ENCODE data around the gene SLC45A1. TPM values are rescaled to one million over a fixed set of nuclear protein-coding genes. Genes with fewer than 3 reads are reported as not detected.
A peak's percentile ranks its signal among the peaks of the same experiment; 100 is the strongest.

Gene SLC45A1
- total RNA-seq, 1 experiment from 2014 or later = 0.41 TPM

- no peak overlapping the region for H3K4me3 ChIP-seq (ENCODE audit: low read depth, low read length)
- Mint-ChIP-seq H3K4me3 (ENCODE audit: unreplicated experiment) (no peak overlapping the region), H3K9me3 (ENCODE audit: unreplicated experiment) (no peaks in the 10 kb centered on the region), H3K27me3 (ENCODE audit: insufficient read depth, unreplicated experiment) (no peaks in the 10 kb centered on the region), H3K36me3 (ENCODE audit: insufficient read depth, unreplicated experiment) (peaks cover 62% of the 10 kb centered on the region), H3K27ac (ENCODE audit: unreplicated experiment) (no peak overlapping the region), H3K4me1 (ENCODE audit: low read depth, unreplicated experiment) (no peaks in the 10 kb centered on the region)
- intact Hi-C loops (cut with micrococcal nuclease; ENCODE audit: unreplicated experiment) = no loop called here
- TF ChIP-seq CTCF (IDR thresholded peaks at IDR 0.05; ENCODE audit: insufficient read depth in 1 of 2, low read depth in 1 of 2, low read length in 1 of 2, severe bottlenecking in 1 of 2, unreplicated experiment in 1 of 2) = no peak
- POLR2A ChIA-PET = no interaction called here
- no peaks in the 10 kb centered on the region for H3K4me1 ChIP-seq
- H3K9me3 ChIP-seq = no peaks in the 10 kb centered on the region
- DNase-seq = no peak
- H3K36me3 ChIP-seq (ENCODE audit: control insufficient read depth, insufficient read depth, low read length) = peaks cover 1% of the 10 kb centered on the region; the same call in 1 of the 2 replicates
- TSS peak; percentile 52 for BruUV-seq (replicated peaks)
- CTCF ChIA-PET = no interaction called here
- H3K27me3 ChIP-seq (replicated peaks; ENCODE audit: control insufficient read depth, insufficient read depth, low read length) = no peaks in the 10 kb centered on the region
Observed at GRCh38 chr1:8360493-8361197, 42.7 kb downstream of the SLC45A1 start.

- Mint-ChIP-seq H3K9me3 (ENCODE audit: unreplicated experiment) (no peaks in the 10 kb centered on the region), H3K4me3 (ENCODE audit: unreplicated experiment) (no peak overlapping the region), H3K4me1 (ENCODE audit: low read depth, unreplicated experiment) (no peaks in the 10 kb centered on the region), H3K27me3 (ENCODE audit: insufficient read depth, unreplicated experiment) (no peaks in the 10 kb centered on the region), H3K27ac (ENCODE audit: unreplicated experiment) (no peak overlapping the region), H3K36me3 (ENCODE audit: insufficient read depth, unreplicated experiment) (peaks cover 60% of the 10 kb centered on the region)
- no peak for DNase-seq
- ChIA-PET POLR2A (no interaction called here), CTCF (no interaction called here)
- no peaks in the 10 kb centered on the region for H3K9me3 ChIP-seq
- intact Hi-C loops (cut with micrococcal nuclease; ENCODE audit: unreplicated experiment) = no loop called here
- H3K4me1 ChIP-seq = no peaks in the 10 kb centered on the region
- no peak for TF ChIP-seq CTCF (IDR thresholded peaks at IDR 0.05; ENCODE audit: insufficient read depth in 1 of 2, low read depth in 1 of 2, low read length in 1 of 2, severe bottlenecking in 1 of 2, unreplicated experiment in 1 of 2)
- H3K27me3 ChIP-seq (replicated peaks; ENCODE audit: control insufficient read depth, insufficient read depth, low read length) = no peaks in the 10 kb centered on the region
- H3K36me3 ChIP-seq (ENCODE audit: control insufficient read depth, insufficient read depth, low read length) = peaks cover 1% of the 10 kb centered on the region; the same call in 1 of the 2 replicates
- no peak overlapping the region for H3K4me3 ChIP-seq (ENCODE audit: low read depth, low read length)
- BruUV-seq (replicated peaks) = no TSS peak
Observed at GRCh38 chr1:8361198-8361849, 43.4 kb downstream of the SLC45A1 start.

GRCh38 chr1:8362701-8363101 is 44.8 kb downstream of the SLC45A1 start:
- H3K36me3 Mint-ChIP-seq (ENCODE audit: insufficient read depth, unreplicated experiment) = peaks cover 55% of the 10 kb centered on the region
- H3K27me3 Mint-ChIP-seq (ENCODE audit: insufficient read depth, unreplicated experiment) = no peaks in the 10 kb centered on the region
- Histone ChIP-seq H3K4me1 (peaks cover 2% of the 10 kb centered on the region; the same call in 1 of the 2 replicates), H3K36me3 (ENCODE audit: control insufficient read depth, insufficient read depth, low read length) (peaks cover 2% of the 10 kb centered on the region; the same call in 1 of the 2 replicates), H3K27me3 (replicated peaks; ENCODE audit: control insufficient read depth, insufficient read depth, low read length) (no peaks in the 10 kb centered on the region), H3K9me3 (no peaks in the 10 kb centered on the region), H3K4me3 (ENCODE audit: low read depth, low read length) (no peak overlapping the region)
- POLR2A ChIA-PET = no interaction called here
- H3K4me1 Mint-ChIP-seq (ENCODE audit: low read depth, unreplicated experiment) = no peaks in the 10 kb centered on the region
- intact Hi-C loops (cut with micrococcal nuclease; ENCODE audit: unreplicated experiment) = no loop called here
- H3K4me3 Mint-ChIP-seq (ENCODE audit: unreplicated experiment) = no peak overlapping the region
- CTCF ChIA-PET = no interaction called here
- BruUV-seq (replicated peaks) = no TSS peak
- TF ChIP-seq CTCF (IDR thresholded peaks at IDR 0.05; ENCODE audit: insufficient read depth in 1 of 2, low read depth in 1 of 2, low read length in 1 of 2, severe bottlenecking in 1 of 2, unreplicated experiment in 1 of 2) = no peak
- DNase-seq = no peak
- H3K27ac Mint-ChIP-seq (ENCODE audit: unreplicated experiment) = no peak overlapping the region
- H3K9me3 Mint-ChIP-seq (ENCODE audit: unreplicated experiment) = no peaks in the 10 kb centered on the region

Data from Caco-2 (cell line).